Hepatocyte (in vitro differentiated cells): ENCODE results near the gene LCN12.

Experiments used
- EZH2 ChIP-seq: fragments of 200-600 bp; sonication (generic); IDR thresholded peaks from 2 replicates; pipeline ENCODE4 v1.6.1; 2016; ENCODE audit warnings: antibody characterized with exemption, mild to moderate bottlenecking, borderline replicate concordance
- TF ChIP-seq, protein P1 (sequence below): fragments of 200-600 bp; sonication (generic); IDR thresholded peaks from 2 replicates; pipeline ENCODE4 v1.5.1; 2016; ENCODE audit warnings: antibody characterized with exemption, mild to moderate bottlenecking; ENCODE audit not compliant: poor library complexity

- TF ChIP-seq, protein P1, sequence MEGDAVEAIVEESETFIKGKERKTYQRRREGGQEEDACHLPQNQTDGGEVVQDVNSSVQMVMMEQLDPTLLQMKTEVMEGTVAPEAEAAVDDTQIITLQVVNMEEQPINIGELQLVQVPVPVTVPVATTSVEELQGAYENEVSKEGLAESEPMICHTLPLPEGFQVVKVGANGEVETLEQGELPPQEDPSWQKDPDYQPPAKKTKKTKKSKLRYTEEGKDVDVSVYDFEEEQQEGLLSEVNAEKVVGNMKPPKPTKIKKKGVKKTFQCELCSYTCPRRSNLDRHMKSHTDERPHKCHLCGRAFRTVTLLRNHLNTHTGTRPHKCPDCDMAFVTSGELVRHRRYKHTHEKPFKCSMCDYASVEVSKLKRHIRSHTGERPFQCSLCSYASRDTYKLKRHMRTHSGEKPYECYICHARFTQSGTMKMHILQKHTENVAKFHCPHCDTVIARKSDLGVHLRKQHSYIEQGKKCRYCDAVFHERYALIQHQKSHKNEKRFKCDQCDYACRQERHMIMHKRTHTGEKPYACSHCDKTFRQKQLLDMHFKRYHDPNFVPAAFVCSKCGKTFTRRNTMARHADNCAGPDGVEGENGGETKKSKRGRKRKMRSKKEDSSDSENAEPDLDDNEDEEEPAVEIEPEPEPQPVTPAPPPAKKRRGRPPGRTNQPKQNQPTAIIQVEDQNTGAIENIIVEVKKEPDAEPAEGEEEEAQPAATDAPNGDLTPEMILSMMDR, result no peak
- no peak for TF ChIP-seq EZH2
These were observed 1.7 kb downstream of the LCN12 start for GRCh38 chr9:136953771-136954269.
